SK-N-MC (cell line): Measurements from ENCODE around the gene NADSYN1.

Source experiments
- EZH2 ChIP-seq: fragments of 200-600 bp; sonication (generic); IDR thresholded peaks from one replicate; pipeline ENCODE4 v1.6.1; 2017; ENCODE audit warnings: antibody characterized with exemption
- FOXP2 ChIP-seq: optimal IDR thresholded peaks from 2 replicates; pipeline ENCODE3; 2011; ENCODE audit warnings: mild to moderate bottlenecking, moderate library complexity; ENCODE audit not compliant: insufficient read depth; ENCODE audit errors: extremely low read length, control extremely low read depth
- POLR2AphosphoS5 ChIP-seq: IDR thresholded peaks from 2 replicates; pipeline ENCODE4 v1.6.1; 2012; ENCODE audit warnings: mild to moderate bottlenecking, low read depth, low read length, borderline replicate concordance

- no peak for TF ChIP-seq POLR2AphosphoS5
- TF ChIP-seq EZH2 = no peak
- no peak for TF ChIP-seq FOXP2
These were observed 1.6 kb downstream of the NADSYN1 start for GRCh38 chr11:71454470-71455113.
